IPS-15b (cell line): Measurements from ENCODE around the gene PDCD2L.

ENCODE experiments used
- H3K27me3 ChIP-seq: one replicate; pipeline ENCODE4 v1.6.1; 2013; ENCODE audit warnings: low read length; ENCODE audit not compliant: control insufficient read depth, insufficient read depth
- H3K36me3 ChIP-seq: one replicate; pipeline ENCODE4 v1.6.1; 2013; ENCODE audit warnings: low read length; ENCODE audit not compliant: control insufficient read depth, insufficient read depth
- H3K4me1 ChIP-seq: one replicate; pipeline ENCODE4 v1.6.1; 2013; ENCODE audit warnings: mild to moderate bottlenecking, low read length; ENCODE audit not compliant: control insufficient read depth, insufficient read depth
- H3K4me3 ChIP-seq: one replicate; pipeline ENCODE4 v1.5.1; 2013; ENCODE audit warnings: low read depth, low read length
- H3K9ac ChIP-seq: one replicate; pipeline ENCODE4 v1.6.1; 2013; ENCODE audit warnings: low read depth, mild to moderate bottlenecking, low read length
- H3K9me3 ChIP-seq: one replicate; pipeline ENCODE4 v1.6.1; 2013; ENCODE audit warnings: mild to moderate bottlenecking, low read length; ENCODE audit not compliant: control insufficient read depth, insufficient read depth

Gene PDCD2L, protein sequence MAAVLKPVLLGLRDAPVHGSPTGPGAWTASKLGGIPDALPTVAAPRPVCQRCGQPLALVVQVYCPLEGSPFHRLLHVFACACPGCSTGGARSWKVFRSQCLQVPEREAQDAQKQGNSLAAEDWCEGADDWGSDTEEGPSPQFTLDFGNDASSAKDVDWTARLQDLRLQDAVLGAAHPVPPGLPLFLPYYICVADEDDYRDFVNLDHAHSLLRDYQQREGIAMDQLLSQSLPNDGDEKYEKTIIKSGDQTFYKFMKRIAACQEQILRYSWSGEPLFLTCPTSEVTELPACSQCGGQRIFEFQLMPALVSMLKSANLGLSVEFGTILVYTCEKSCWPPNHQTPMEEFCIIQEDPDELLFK

GRCh38 chr19:34404109-34404909 is at the start of gene PDCD2L:
Gene PDCD2L, plus strand, starts transcription at chr19:34404399. Its CDS starts 32 bp downstream, at chr19:34404431.
- Histone ChIP-seq H3K4me3 (peak within 1 kb of the TSS; percentile 99), H3K4me1 (no peaks in the 10 kb centered on the region), H3K36me3 (peaks cover 21% of the 10 kb centered on the region), H3K9ac (peak within 1 kb of the TSS; percentile 85), H3K27me3 (no peaks in the 10 kb centered on the region), H3K9me3 (no peaks in the 10 kb centered on the region)

DNA sequence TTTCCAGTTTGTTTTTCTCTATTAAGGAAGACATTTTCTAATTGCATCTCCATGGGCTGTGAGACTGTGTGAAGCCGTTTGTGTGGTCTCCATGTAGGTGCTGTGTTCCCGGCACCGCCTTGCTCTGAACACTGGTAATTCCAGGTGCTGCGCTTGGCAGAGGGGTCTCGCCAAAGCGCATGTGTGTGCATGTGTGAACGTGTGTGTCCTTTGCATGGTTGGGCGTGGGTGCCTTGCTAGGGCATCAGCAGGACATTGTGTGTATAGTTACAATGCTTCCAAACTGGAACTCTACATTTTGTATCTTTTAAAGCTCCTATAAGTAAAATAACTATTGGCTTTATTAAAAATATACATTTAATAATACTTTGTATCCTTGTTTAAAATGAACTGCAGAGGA is 49.0 kb upstream of the PDCD2L start:
- Histone ChIP-seq H3K4me3 (no peak overlapping the region), H3K9me3 (no peaks in the 10 kb centered on the region), H3K9ac (no peak overlapping the region), H3K36me3 (peaks cover 12% of the 10 kb centered on the region), H3K4me1 (peaks cover 6% of the 10 kb centered on the region), H3K27me3 (no peaks in the 10 kb centered on the region)

GRCh38 chr19:34356875-34357274 is 47.3 kb upstream of the PDCD2L start:
- Histone ChIP-seq H3K27me3 (no peaks in the 10 kb centered on the region), H3K9me3 (no peaks in the 10 kb centered on the region), H3K36me3 (peaks cover 12% of the 10 kb centered on the region), H3K4me3 (no peak overlapping the region), H3K4me1 (peaks cover 6% of the 10 kb centered on the region), H3K9ac (no peak overlapping the region)

- H3K4me1 ChIP-seq = peaks cover 6% of the 10 kb centered on the region
- H3K9ac ChIP-seq = no peak overlapping the region
- no peaks in the 10 kb centered on the region for H3K27me3 ChIP-seq
- no peak overlapping the region for H3K4me3 ChIP-seq
- H3K9me3 ChIP-seq = no peaks in the 10 kb centered on the region
- peaks cover 12% of the 10 kb centered on the region for H3K36me3 ChIP-seq
Measured at GRCh38 chr19:34357431-34357830, 46.8 kb upstream of the PDCD2L start.

GRCh38 chr19:34359140-34359953 is 44.9 kb upstream of the PDCD2L start:
- H3K36me3 ChIP-seq = peaks cover 2% of the 10 kb centered on the region
- peak overlapping the region; percentile 62 for H3K4me3 ChIP-seq
- peaks cover 6% of the 10 kb centered on the region for H3K4me1 ChIP-seq
- no peaks in the 10 kb centered on the region for H3K9me3 ChIP-seq
- no peaks in the 10 kb centered on the region for H3K27me3 ChIP-seq
- H3K9ac ChIP-seq = peak overlapping the region; percentile 19

- H3K9ac ChIP-seq = peak overlapping the region; percentile 19
Measured at GRCh38 chr19:34359954-34360315, 44.3 kb upstream of the PDCD2L start.

DNA sequence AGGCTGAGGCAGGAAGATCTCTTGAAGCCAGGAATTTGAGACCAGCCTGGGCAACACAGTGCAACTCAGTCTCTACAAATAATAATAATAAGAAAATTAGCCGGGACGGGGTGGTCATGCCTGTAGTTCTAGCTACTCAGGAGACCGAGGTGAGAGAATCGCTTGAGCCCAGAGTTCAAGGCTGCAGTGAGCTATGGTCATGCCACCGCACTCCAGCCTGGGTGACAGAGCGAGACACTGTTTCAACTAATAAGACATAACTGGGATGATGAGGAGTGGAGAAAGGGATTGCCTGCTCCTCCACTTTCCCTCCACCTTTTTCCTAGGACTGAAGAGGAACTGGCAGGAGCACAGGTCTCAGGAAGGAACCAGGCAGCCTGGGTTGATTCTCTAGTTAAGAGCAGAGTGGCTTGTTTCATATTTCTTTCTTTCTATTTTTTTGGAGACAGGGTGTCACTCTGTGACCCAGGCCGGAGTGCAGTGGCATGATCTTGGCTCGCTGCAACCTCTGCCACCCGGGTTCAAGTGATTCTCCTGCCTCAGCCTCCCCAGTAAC is 43.8 kb upstream of the PDCD2L start:
- Histone ChIP-seq H3K9ac (no peak overlapping the region), H3K27me3 (no peaks in the 10 kb centered on the region), H3K4me3 (no peak overlapping the region), H3K4me1 (peaks cover 6% of the 10 kb centered on the region), H3K36me3 (no peaks in the 10 kb centered on the region), H3K9me3 (no peaks in the 10 kb centered on the region)

More at GRCh38 chr19:34359954-34360315, 44.3 kb upstream of the PDCD2L start:
- Histone ChIP-seq H3K9me3 (no peaks in the 10 kb centered on the region), H3K4me3 (peak overlapping the region; percentile 62), H3K36me3 (peaks cover 2% of the 10 kb centered on the region), H3K4me1 (peaks cover 6% of the 10 kb centered on the region), H3K27me3 (no peaks in the 10 kb centered on the region)

GRCh38 chr19:34362679-34363069 is 41.5 kb upstream of the PDCD2L start:
- Histone ChIP-seq H3K9ac (no peak overlapping the region), H3K27me3 (no peaks in the 10 kb centered on the region), H3K9me3 (no peaks in the 10 kb centered on the region), H3K36me3 (no peaks in the 10 kb centered on the region), H3K4me3 (no peak overlapping the region), H3K4me1 (peaks cover 11% of the 10 kb centered on the region)

DNA sequence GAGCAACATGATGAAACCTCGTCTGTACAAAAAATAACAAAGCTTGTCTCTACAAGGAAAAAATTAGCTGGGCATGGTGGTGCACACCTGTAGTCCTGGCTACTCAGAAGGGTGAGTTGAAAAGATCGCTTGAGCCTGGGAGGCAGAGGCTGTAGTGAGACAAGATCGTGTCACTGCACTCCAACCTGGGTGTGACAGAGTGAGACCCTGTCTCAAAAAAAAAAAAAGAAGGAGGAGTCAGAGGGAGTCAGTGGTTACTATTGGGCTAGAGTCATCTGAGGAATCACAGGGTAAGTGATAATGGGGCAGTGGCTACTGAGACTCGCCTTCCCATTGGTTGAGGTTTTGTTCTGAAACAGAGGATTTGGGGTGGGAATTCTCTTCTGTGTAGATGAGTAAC is 41.1 kb upstream of the PDCD2L start:
- H3K4me3 ChIP-seq = no peak overlapping the region
- H3K9ac ChIP-seq = no peak overlapping the region
- no peaks in the 10 kb centered on the region for H3K9me3 ChIP-seq
- H3K4me1 ChIP-seq = peaks cover 11% of the 10 kb centered on the region
- peaks cover 3% of the 10 kb centered on the region for H3K36me3 ChIP-seq
- no peaks in the 10 kb centered on the region for H3K27me3 ChIP-seq

DNA sequence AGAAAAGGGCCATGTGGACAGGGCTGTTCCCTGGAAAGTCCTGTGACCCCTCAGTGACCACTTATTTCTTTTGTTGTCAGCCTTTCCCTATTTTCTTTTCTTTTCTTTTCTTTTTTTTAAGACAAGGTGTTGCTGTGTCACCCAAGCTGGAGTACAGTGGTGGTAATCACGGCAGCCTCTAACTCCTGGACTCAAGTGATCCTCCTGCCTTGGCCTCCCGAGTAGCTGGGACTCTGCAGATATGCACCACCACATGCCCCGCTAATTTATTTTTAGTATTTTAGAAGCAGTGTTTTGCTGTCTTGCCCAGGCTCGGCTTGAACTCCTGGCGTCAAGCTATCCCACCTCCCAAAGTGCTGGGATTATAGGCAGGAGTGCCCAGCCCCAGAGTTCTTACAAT is 40.3 kb upstream of the PDCD2L start:
- H3K9ac ChIP-seq = no peak overlapping the region
- H3K4me3 ChIP-seq = no peak overlapping the region
- H3K9me3 ChIP-seq = no peaks in the 10 kb centered on the region
- H3K27me3 ChIP-seq = no peaks in the 10 kb centered on the region
- peaks cover 5% of the 10 kb centered on the region for H3K4me1 ChIP-seq
- peaks cover 9% of the 10 kb centered on the region for H3K36me3 ChIP-seq

GRCh38 chr19:34364462-34364829 is 39.8 kb upstream of the PDCD2L start:
- Histone ChIP-seq H3K36me3 (peaks cover 9% of the 10 kb centered on the region), H3K27me3 (no peaks in the 10 kb centered on the region), H3K9ac (no peak overlapping the region), H3K4me1 (peaks cover 5% of the 10 kb centered on the region), H3K9me3 (no peaks in the 10 kb centered on the region), H3K4me3 (peak overlapping the region; percentile 36)
